ENCODE results near the gene ABCC1. TPM values are rescaled to one million over a fixed set of nuclear protein-coding genes. Genes with fewer than 3 reads are reported as not detected.

Gene ABCC1
- polyA plus RNA-seq, 1 of the 3 experiments (the other 2 are of a cell fraction): 23.7 TPM

GRCh38 chr16:16136588-16136987, 187.2 kb downstream of the ABCC1 start:
- no peak for DNase-seq
- no peaks in the 10 kb centered on the region for H3K79me2 ChIP-seq (ENCODE audit: insufficient read depth)
- H3F3A ChIP-seq (replicated peaks; ENCODE audit: insufficient read depth): no peaks in the 10 kb centered on the region
- POLR2A ChIA-PET: no interaction called here
- no peaks in the 10 kb centered on the region for H3K27me3 ChIP-seq (ENCODE audit: insufficient read depth)
- H4K20me1 ChIP-seq (ENCODE audit: insufficient read depth): no peaks in the 10 kb centered on the region
- whole genome bisulfite sequencing (ENCODE audit: low lambda C conversion rate): 96% methylated on average over 6 of the region's 6 CpGs
- H3K4me3 ChIP-seq (ENCODE audit: low read depth in 2 of 2, low read length in 1 of 2): no peak overlapping the region
- peaks cover 34 to 36% of the 10 kb centered on the region in 2 experiments for H3K36me3 ChIP-seq (replicated peaks in 1 of 2; ENCODE audit: control insufficient read depth in 1 of 2, insufficient read depth in 2 of 2, low read length in 1 of 2)
- H3K9me2 ChIP-seq: no peaks in the 10 kb centered on the region
- H3K9ac ChIP-seq: no peak overlapping the region
- CTCF ChIA-PET: interaction anchor here (1.1 to 1.7 kb wide), 4 partner anchors 9 to 58 kb away, joined by 3 to 7 read pairs (median 3); no protein-coding TSS in a partner anchor
- no peak for TF ChIP-seq JUND (IDR thresholded peaks at IDR 0.05)
- TF ChIP-seq RXRA (IDR thresholded peaks at IDR 0.05; ENCODE audit: borderline replicate concordance, low read depth): no peak
- TF ChIP-seq ELF1 (IDR thresholded peaks at IDR 0.05): no peak
- TF ChIP-seq SIN3A (IDR thresholded peaks at IDR 0.05; ENCODE audit: borderline replicate concordance, low read depth, low read length): no peak
- TF ChIP-seq USF2 (IDR thresholded peaks at IDR 0.05; ENCODE audit: borderline replicate concordance, low read depth, low read length): no peak
- H3K4me2 ChIP-seq: no peak overlapping the region
- no peaks in the 10 kb centered on the region for H3K9me3 ChIP-seq
- no peak overlapping the region for H3K27ac ChIP-seq (ENCODE audit: low read depth in 2 of 2, low read length in 1 of 2)
- H2AFZ ChIP-seq (ENCODE audit: low read depth): no peak overlapping the region
- peaks cover 0 to 6% of the 10 kb centered on the region in 2 experiments; a peak in 1 of 4 replicates for H3K4me1 ChIP-seq (ENCODE audit: control insufficient read depth in 1 of 2, insufficient read depth in 2 of 2, low read depth in 1 of 2, low read length in 1 of 2)

- Histone ChIP-seq H3K4me1 (ENCODE audit: control insufficient read depth in 1 of 2, insufficient read depth in 2 of 2, low read depth in 1 of 2, low read length in 1 of 2) (peaks cover 0 to 6% of the 10 kb centered on the region in 2 experiments; a peak in 1 of 4 replicates), H3K27me3 (ENCODE audit: insufficient read depth) (no peaks in the 10 kb centered on the region), H3K4me3 (ENCODE audit: low read depth in 2 of 2, low read length in 1 of 2) (no peak overlapping the region), H3F3A (replicated peaks; ENCODE audit: insufficient read depth) (no peaks in the 10 kb centered on the region), H2AFZ (ENCODE audit: low read depth) (no peak overlapping the region), H3K4me2 (no peak overlapping the region), H3K9me3 (no peaks in the 10 kb centered on the region), H3K27ac (ENCODE audit: low read depth in 2 of 2, low read length in 1 of 2) (no peak overlapping the region), H4K20me1 (ENCODE audit: insufficient read depth) (no peaks in the 10 kb centered on the region), H3K79me2 (ENCODE audit: insufficient read depth) (no peaks in the 10 kb centered on the region), H3K9me2 (no peaks in the 10 kb centered on the region), H3K36me3 (replicated peaks in 1 of 2; ENCODE audit: control insufficient read depth in 1 of 2, insufficient read depth in 2 of 2, low read length in 1 of 2) (peaks cover 33 to 37% of the 10 kb centered on the region in 2 experiments), H3K9ac (no peak overlapping the region)
- peak; percentile 33 for DNase-seq
- no peak for TF ChIP-seq TAF1 (IDR thresholded peaks at IDR 0.05; ENCODE audit: borderline replicate concordance, low read depth, low read length)
- no peak for TF ChIP-seq EP300 (IDR thresholded peaks at IDR 0.05; ENCODE audit: borderline replicate concordance in 1 of 2, low read depth in 1 of 2, low read length in 1 of 2)
- no peak for TF ChIP-seq PBX3 (IDR thresholded peaks at IDR 0.05)
- no peak for TF ChIP-seq RXRA (IDR thresholded peaks at IDR 0.05; ENCODE audit: borderline replicate concordance, low read depth)
- TF ChIP-seq CHD2 (IDR thresholded peaks at IDR 0.05; ENCODE audit: low read length, partially characterized antibody): no peak
- TF ChIP-seq USF2 (IDR thresholded peaks at IDR 0.05; ENCODE audit: borderline replicate concordance, low read depth, low read length): no peak
- no peak for TF ChIP-seq MAX (IDR thresholded peaks at IDR 0.05; ENCODE audit: low read depth)
- TF ChIP-seq EZH2phosphoT487 (IDR thresholded peaks at IDR 0.05; ENCODE audit: borderline replicate concordance, low read depth): no peak
- no peak for TF ChIP-seq SMC3 (IDR thresholded peaks at IDR 0.05; ENCODE audit: low read depth, low read length)
- no peak for TF ChIP-seq MEF2A (IDR thresholded peaks at IDR 0.05; ENCODE audit: borderline replicate concordance, low read depth)
- no peak for TF ChIP-seq FOXM1 (IDR thresholded peaks at IDR 0.05; ENCODE audit: low read depth)
- TF ChIP-seq POLR2AphosphoS5 (IDR thresholded peaks at IDR 0.05; ENCODE audit: low read depth, low read length): no peak
- TF ChIP-seq YY1 (IDR thresholded peaks at IDR 0.05; ENCODE audit: low read depth): no peak
- TF ChIP-seq NFIC (IDR thresholded peaks at IDR 0.05; ENCODE audit: borderline replicate concordance): no peak
- ChIA-PET POLR2A (no interaction called here), CTCF (interaction anchor here (1.1 to 1.7 kb wide), 4 partner anchors 9 to 57 kb away, joined by 3 to 7 read pairs (median 3); no protein-coding TSS in a partner anchor)
- 73% methylated on average over 7 of the region's 8 CpGs for WGBS (ENCODE audit: low lambda C conversion rate)
Observed at GRCh38 chr16:16137110-16137509, 187.7 kb downstream of the ABCC1 start.

Measured in SK-N-SH (cell line).